GM12865 (cell line): Measurements from ENCODE around the gene CAPRIN2.

Source experiments
- DNase-seq: peaks from one replicate; pipeline ENCODE4 v3.0.0; 2010; ENCODE audit warnings: low read depth
- H3K4me3 ChIP-seq: 2 replicates; pipeline ENCODE4 v1.5.1; 2011; ENCODE audit warnings: mild to moderate bottlenecking, low read depth, low read length, control low read depth
- CTCF ChIP-seq: IDR thresholded peaks from 2 replicates; pipeline ENCODE4 v1.5.1; 2011; ENCODE audit warnings: low read length, control low read depth, low read depth, inconsistent platforms; ENCODE audit not compliant: insufficient read depth; ENCODE audit errors: missing control alignments

CAPRIN2 gene, protein sequence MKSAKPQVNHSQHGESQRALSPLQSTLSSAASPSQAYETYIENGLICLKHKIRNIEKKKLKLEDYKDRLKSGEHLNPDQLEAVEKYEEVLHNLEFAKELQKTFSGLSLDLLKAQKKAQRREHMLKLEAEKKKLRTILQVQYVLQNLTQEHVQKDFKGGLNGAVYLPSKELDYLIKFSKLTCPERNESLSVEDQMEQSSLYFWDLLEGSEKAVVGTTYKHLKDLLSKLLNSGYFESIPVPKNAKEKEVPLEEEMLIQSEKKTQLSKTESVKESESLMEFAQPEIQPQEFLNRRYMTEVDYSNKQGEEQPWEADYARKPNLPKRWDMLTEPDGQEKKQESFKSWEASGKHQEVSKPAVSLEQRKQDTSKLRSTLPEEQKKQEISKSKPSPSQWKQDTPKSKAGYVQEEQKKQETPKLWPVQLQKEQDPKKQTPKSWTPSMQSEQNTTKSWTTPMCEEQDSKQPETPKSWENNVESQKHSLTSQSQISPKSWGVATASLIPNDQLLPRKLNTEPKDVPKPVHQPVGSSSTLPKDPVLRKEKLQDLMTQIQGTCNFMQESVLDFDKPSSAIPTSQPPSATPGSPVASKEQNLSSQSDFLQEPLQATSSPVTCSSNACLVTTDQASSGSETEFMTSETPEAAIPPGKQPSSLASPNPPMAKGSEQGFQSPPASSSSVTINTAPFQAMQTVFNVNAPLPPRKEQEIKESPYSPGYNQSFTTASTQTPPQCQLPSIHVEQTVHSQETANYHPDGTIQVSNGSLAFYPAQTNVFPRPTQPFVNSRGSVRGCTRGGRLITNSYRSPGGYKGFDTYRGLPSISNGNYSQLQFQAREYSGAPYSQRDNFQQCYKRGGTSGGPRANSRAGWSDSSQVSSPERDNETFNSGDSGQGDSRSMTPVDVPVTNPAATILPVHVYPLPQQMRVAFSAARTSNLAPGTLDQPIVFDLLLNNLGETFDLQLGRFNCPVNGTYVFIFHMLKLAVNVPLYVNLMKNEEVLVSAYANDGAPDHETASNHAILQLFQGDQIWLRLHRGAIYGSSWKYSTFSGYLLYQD

DNA sequence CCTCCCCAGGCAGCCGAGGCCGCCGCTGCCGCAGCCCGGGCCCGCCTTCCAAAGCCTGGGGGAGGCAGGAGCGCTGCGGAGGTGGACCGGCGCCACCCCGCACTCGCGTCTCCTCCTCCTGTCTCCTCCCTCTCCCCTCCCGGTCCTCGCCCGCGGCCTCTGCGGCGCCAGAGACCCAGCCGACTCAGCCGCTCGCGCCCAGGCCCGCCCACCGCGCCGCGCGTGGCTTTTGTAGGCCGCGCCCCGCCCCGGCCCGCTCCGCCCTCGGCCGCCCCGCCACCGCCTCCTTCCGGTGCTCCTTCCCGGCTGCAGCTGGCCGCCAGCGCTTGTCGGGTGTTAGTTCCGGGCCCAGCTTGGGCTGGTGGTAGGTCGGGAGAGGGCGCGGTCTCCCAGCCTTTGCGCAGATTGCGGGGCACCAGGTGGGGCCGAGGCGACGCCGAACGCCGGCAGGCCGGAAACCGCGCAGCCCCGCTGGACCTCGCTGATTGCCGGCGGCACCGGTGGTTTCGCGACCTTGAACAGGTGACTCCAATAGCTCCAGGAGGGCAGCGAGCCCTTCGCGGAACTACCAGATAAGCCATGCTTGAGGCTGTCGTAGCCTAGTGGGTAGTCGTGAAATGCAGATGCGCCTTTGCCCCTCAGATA, at the start of gene CAPRIN2:
Gene CAPRIN2, minus strand, starts transcription at position 202 of the 645 bp plus-strand sequence. CDS start 1,431 bp downstream, outside the sequence.
- DNase-seq, result peak; percentile 96
- H3K4me3 ChIP-seq, result peak within 1 kb of the TSS; percentile 57
- peak; percentile 9 for TF ChIP-seq CTCF

DNA sequence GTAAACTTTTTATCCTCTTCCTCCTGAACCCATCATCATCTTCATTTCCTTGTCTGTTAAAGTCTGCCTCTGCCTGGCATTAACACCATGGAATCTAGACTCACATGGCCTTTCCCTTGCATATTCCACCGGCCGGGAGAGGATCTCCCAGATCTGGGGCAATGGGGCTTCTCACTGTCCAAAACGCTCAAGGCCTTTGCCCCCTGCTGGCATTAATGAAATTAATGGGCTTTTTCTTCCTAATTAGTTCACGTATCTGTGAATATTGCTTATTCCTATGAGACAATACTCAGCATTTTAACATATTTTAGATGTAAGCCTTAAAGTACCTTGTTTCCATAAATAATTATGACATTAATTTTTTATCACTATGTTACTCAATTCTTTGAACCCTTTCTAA, 42.9 kb upstream of the CAPRIN2 start:
- no peak overlapping the region for H3K4me3 ChIP-seq
- no peak for TF ChIP-seq CTCF
- DNase-seq, result no peak

DNA sequence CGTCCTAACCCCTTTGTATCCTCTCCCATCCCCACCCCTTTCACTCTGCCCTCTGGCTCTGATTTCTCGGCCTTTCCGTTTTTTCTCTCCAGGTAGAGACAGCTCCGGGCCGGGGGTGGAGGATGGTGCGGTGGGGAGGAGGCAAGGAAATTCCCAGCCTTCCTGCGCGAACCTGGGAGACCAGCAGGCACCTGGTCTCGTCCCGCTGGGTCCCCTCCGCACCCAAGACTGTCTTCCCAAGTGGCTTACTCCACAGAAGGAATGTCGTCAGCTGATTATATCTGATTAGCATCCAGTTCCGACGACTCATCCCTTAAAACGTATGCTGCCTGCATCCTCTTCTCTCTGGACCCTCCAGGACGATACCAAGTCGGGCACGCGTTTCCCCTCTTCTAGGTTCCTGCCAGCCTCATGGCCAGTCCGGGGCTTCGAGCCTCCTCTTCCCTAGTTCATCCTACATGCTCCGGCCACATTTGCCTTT, 42.2 kb upstream of the CAPRIN2 start:
- H3K4me3 ChIP-seq, result no peak overlapping the region
- DNase-seq, result no peak
- no peak for TF ChIP-seq CTCF

DNA sequence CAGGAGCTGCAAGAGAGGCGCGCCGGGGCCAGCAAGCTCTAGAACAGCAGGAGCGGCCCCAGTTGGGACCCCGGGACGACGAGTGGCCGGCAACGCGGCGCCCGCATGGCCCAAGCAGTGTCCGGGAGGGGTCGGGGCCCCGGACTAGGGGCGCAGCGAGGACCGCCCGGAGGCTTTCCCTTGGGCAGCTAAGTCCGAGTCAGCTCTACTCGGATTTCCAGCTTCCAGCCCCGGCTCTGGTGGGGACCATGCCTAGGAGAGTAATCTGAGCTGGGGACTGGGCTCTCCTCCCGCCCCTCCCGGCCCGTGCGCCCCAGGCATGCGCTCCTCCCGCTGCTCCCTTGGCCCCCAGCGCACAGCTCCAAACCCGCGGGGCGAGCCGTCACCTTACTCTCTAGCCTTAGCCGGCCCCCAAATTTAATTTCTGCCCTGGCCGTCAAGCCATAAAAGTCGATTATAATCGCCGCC, 41.6 kb upstream of the CAPRIN2 start:
- TF ChIP-seq CTCF, result no peak
- no peak for DNase-seq
- H3K4me3 ChIP-seq, result peak overlapping the region; percentile 35; the same call in 1 of the 2 replicates

DNA sequence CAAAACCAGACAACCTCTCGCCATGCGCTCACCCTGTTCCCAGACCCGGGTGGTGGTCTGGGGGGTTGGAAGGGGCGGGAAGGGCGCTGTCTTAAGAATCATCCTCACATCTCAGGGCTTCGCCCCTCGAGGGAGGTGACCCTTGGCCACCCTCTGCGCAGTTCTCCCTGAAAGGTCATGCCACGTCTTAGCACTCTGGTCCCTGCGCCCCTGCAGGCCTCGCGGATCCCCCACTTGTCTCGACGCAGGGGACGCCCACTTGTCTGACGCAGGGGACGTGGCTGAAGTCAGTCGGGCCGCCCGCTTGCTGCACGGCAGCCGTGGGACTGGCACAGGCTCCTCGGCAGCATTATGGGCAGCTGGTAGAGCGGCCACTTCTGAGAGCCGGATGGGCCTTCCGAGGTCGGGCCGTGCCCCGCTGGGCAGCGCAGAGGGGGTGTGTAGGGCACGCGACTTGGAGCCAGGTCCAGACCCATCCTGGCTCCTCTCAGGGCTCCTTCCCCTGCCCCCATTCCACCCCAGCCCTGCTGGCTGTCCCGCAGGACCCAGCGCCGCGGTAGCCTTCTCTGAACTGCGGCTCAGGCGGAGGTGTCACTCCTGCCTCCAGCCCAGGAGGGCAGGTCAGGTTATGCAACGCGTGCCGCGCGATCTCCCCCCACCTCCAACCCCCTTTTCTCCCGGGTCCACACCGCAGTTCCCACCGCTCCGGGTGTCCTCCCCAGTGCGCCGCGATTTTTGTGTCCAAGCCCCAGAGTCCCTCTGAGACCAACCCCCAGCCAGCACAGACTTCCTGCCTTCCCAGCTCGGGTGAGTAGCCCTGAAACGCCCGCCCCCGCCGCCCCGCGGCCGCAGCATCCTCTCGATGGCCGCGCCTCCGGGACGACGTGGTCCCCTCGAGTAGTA, 40.9 kb upstream of the CAPRIN2 start:
- H3K4me3 ChIP-seq, result peak overlapping the region; percentile 35
- TF ChIP-seq CTCF, result no peak
- DNase-seq, result peak; percentile 65
